Measurements from ENCODE around the gene RIPOR2.

Gene RIPOR2, protein sequence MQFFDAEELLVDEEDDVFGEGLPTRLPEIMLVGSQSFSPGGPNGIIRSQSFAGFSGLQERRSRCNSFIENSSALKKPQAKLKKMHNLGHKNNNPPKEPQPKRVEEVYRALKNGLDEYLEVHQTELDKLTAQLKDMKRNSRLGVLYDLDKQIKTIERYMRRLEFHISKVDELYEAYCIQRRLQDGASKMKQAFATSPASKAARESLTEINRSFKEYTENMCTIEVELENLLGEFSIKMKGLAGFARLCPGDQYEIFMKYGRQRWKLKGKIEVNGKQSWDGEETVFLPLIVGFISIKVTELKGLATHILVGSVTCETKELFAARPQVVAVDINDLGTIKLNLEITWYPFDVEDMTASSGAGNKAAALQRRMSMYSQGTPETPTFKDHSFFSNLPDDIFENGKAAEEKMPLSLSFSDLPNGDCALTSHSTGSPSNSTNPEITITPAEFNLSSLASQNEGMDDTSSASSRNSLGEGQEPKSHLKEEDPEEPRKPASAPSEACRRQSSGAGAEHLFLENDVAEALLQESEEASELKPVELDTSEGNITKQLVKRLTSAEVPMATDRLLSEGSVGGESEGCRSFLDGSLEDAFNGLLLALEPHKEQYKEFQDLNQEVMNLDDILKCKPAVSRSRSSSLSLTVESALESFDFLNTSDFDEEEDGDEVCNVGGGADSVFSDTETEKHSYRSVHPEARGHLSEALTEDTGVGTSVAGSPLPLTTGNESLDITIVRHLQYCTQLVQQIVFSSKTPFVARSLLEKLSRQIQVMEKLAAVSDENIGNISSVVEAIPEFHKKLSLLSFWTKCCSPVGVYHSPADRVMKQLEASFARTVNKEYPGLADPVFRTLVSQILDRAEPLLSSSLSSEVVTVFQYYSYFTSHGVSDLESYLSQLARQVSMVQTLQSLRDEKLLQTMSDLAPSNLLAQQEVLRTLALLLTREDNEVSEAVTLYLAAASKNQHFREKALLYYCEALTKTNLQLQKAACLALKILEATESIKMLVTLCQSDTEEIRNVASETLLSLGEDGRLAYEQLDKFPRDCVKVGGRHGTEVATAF

DNA sequence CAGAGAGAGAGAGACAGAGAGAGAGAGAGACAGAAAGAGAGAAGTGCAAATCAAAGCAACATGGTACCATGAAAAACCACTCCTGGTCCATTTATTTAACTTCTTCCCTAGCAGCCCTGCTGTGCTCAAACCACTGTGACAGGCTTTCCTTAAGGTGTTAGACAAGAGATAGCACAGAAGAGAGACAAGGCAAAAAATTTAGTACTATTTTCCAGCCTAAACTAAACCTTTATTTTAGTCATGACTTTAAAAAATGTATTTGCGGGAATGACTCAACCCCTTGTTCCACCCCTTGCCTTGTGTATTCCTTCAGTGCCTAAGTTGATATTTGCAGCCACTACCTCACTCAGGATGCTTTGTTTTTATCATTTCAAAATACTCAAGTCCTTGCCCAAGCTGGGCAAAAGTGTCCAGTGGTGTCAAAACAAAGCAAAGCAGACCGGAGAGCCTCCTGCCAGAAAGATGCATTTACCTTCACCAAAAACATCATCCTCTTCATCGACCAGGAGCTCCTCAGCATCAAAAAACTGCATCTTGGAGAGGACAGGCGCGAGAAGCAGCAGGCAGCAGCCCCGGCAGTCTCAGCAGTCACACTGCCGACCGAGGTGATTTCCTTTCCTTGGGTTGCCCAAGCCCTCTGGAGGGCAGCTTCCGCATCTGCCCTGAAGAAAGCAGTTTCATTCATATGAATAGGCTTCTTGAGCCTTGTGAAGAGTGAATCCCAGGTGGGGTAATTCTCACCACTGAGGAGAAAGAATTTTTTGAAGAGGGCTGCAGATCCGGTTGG lies at the start of gene RIPOR2:
RIPOR2 (minus strand) TSS at position 595 of the 787 bp plus-strand sequence; CDS start at position 533, 62 bp downstream.
- peak; percentile 86 for DNase-seq (ENCODE audit: low spot score)

DNA sequence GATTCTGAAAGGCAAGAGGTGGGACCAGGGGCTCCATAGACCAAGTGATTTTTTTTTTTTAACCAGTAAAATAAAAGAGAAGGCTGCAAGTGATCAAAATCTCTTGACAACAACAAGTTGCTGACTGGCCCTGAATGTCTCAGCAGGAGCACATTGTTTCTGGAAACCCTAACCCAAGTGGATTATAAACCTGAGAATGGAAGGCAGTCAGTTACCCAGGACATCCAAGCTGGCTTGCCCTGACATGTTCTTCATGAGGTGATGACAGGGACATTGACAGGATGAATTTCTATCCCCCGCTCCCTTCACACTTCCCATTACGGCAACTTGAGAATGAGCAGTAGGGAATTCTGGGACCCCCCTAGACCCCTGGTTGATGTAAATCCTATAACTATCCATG lies 49.6 kb upstream of the RIPOR2 start:
- DNase-seq (ENCODE audit: low spot score) = no peak

DNA sequence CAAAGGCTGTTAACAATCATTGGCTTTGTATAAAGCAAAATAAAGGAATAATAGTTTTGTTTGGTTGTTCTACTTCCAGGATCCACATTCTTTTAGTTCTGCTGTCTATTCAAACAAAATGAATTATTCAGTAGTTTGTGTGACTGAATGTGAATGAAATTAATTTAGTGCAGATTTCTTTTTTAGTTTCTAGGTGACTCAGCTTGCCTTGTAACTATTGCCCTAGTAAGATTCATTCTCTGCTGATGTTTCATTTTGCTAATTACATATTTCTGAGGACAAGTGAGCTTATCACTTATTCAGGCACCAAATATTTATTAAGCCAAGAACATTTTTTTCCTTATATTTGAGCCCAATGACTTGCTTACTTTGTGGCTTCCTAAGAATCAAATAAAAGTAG lies 46.5 kb upstream of the RIPOR2 start:
- no peak for DNase-seq (ENCODE audit: low spot score)

DNA sequence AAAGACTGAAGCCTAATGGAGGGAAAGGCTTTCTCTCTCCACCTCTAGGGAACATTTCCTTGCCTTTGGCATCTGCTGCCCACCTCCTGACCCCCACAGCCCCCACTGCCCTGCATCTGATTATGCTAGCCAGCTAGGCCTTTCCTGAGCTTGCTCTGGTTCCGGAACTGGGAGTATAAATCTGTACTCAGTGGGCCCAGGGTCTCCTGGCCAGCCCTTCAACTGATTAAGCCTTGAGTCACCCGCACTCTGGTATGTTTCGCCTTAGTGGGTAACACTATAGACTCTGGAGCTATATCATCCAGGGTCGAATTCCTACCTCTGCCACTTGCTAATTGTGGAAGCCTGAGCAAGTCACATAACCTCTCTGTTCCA lies 45.6 kb upstream of the RIPOR2 start:
- DNase-seq (ENCODE audit: low spot score) = no peak

DNA sequence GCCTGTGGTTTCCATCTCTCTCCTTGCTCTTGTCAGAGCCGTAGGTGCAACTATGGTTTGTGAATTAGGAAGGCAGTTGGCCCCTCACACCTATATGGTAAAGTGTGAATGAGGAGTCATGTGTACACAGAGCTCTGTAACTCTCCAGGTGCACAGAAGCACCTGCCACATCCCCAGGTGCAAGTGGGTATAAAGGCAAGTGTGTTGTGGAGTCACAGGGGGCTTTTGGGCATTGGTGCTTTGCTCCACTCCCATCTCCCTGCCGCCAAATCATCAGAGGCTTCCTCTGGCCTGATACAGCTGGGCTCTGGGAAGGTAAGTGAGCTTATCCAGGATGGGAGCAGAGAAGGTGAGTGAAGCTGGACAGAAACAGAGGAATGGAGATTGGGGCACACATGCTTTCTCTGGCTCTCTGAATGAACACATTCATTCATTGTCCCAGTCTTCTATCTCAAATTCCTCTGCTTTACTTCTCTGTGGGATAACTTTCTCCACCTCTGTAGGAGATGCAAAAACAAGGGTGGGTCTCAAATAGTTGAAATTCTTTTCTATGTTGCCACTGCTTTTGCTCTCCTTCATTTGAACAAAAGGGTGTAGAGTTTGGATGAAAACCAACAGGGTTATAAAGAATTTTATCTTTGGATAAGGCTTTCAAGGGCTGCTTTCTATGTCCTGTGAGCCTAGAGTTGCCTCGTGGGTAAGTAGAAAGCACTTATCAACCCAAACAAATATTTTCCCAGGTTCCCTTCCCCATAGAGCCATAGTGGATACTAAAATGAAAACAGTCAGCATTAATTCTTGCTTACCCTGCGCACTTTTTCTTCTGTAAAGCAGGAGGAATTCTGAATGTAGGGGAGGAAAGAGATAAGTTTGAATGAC lies 45.0 kb upstream of the RIPOR2 start:
- no peak for DNase-seq (ENCODE audit: low spot score)

GRCh38 chr6:24979176-24979575 lies 43.4 kb upstream of the RIPOR2 start:
- no peak for DNase-seq (ENCODE audit: low spot score)

- peak; percentile 84 for DNase-seq (ENCODE audit: low spot score)
These were observed 38.7 kb upstream of the RIPOR2 start for GRCh38 chr6:24974182-24975171.

DNA sequence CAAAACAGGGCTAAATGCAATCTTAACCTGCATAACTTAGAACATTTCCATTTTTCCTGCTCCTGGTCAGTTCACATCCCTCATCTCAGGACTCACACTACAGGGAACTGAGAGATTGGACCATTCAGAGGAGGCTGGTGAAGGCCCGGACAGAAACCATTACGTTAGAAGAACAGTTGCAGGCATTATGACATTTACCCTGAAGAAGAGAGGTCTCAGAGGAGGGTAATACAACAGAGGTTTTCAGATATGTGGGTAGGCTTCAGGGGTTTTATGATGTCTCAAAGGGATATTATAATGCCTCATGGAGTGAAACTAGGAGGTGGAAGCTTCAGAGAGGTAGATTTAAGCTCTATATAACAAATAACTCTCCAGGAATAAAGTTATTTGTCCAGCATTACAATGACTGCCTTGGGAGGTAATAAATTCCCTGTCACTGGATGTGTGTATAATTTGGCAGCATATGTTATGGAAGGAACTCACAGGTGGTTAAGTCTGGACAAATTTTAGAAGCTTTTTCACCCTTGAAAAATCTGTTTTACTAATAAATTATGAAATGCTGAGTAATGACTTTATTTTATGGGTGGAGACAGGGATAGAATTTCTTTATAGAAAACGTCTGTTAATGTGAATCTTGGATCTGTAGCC lies 36.7 kb upstream of the RIPOR2 start:
- no peak for DNase-seq (ENCODE audit: low spot score)

DNA sequence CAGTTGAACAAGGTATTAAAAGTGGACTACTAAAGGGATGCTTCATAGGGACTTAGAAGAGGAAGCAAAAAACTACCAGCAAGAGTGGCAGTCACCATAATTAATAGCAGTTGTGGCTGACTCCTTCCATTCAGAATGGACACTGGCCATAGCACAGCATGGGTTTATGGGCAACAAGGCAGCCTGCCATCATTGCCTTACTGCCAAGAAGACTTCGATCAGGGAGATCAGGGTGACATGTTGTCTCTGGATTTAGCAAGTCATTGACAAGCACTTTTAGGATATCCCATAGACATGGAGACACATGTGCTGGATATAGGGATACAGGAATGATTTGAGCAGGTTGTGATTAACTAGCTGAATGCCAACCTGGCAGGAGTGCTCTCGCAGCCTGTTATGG lies 35.3 kb upstream of the RIPOR2 start:
- DNase-seq (ENCODE audit: low spot score) = no peak

DNA sequence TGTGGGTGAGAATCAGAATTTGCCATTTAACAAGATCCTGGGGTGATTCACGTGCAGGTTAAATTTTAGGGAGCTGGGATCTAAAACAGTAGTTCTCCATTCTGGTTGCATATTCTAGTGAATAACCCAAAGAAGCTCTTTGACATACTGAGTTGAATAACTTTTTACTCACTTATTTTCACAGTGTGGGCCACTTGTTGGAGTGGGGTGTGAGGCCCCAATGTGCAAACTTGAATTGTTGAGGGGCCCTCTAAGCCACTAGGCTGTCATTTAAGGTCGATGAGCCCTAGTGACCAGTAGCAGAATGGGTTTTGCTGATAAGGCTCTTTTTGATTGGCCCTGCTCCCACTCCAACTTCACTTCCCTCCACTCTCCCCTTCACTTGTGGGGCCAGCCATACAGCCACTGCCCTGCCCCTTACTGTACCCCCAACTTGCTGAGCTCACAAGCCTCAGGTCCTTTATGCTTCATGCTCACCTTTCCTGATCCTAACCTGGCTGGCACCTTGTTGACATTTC lies 33.6 kb upstream of the RIPOR2 start:
- DNase-seq (ENCODE audit: low spot score) = no peak

- no peak for DNase-seq (ENCODE audit: low spot score)
These were observed 33.0 kb upstream of the RIPOR2 start for GRCh38 chr6:24968783-24969182.

- DNase-seq (ENCODE audit: low spot score) = no peak
These were observed 31.5 kb upstream of the RIPOR2 start for GRCh38 chr6:24967211-24967610.

DNA sequence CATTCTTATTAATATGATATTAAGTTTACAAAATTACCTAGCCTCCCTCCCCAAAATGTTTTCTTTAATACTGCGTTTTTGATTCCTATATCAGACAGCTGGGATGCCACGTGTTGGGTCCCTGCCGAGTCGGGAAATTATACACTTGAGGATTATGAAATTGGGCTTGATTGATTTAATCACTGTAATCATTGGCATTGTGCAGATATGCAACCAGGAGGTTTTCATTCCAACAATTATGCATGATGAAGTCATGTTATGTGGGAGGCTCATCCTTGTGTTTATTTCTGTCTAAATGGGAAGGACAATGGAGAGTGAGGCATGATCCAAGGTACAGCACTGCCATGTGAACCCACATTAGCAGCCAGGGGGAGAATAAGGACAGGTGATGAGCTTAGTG lies 30.6 kb upstream of the RIPOR2 start:
- no peak for DNase-seq (ENCODE audit: low spot score)

DNA sequence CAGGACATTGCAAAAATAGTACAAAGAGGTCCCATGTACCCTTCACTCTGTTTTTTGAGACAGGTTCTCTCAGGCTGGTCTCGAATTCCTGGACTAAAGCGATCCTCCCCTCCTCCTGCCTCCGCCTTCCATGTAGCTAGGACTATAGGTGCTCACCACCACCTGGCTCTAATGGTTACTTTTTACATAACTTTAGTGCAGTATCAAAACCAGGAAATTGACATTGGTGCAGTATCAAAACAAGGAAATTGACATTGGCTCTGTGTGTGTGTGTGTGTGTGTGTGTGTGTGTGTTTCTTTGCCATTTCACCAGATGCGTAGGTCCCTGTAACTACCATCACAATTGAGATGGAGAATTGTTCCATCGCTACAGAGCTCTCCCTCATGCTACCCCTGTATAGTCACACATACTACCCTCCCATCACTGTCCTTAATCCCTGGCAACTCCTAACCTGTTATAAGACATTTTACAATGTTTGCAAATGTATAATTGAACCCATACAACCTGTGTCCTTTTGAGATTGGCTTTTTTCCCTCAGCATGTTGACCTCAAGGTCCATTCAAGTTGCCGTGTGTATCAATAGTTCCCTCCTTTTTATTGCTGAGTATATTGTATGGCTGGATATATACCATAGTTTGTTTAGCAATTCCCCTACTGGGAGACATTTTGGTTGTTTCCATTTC lies 28.3 kb upstream of the RIPOR2 start:
- DNase-seq (ENCODE audit: low spot score) = no peak

DNA sequence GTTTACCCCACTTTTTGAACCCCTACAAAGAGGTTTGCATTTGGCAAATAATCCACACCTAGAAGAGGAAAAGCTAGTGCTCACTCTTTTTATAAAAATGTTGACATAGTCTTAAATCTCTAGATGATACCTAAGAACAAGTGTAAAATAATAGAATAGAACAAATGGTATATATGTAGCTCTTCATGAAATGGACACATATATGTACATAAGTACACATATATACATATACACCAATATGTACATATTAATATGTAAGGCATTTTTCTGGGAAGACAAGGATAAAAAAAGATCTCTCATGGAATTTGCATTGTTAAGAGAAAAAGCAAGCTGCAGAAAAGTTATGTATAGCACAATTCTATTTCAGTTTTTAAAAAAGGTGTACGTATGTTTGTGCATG lies 27.6 kb upstream of the RIPOR2 start:
- no peak for DNase-seq (ENCODE audit: low spot score)

GRCh38 chr6:24961852-24962251 lies 26.1 kb upstream of the RIPOR2 start:
- no peak for DNase-seq (ENCODE audit: low spot score)

DNA sequence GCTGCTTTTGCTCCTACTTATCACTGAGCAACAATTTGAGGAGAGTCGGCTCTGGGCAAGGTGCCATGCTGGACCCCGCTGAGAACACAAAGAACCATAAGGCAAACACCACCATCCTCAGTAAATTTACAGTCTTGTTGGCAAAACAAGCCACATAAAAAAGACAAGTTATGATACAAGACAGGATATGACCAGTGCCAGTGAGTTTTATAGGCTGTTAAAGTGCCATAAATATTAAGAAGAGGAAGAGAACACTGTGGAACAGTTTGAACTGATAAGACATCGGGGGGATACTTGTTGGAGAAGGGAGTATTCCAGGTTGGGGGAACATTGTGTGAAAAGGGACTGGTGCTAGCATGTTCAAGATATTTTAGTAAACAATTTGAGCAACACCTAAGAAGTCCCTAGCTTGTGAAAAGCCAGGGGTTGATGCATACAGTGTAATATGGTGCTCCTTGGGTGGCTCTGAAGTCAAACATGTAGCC lies 25.3 kb upstream of the RIPOR2 start:
- no peak for DNase-seq (ENCODE audit: low spot score)

DNA sequence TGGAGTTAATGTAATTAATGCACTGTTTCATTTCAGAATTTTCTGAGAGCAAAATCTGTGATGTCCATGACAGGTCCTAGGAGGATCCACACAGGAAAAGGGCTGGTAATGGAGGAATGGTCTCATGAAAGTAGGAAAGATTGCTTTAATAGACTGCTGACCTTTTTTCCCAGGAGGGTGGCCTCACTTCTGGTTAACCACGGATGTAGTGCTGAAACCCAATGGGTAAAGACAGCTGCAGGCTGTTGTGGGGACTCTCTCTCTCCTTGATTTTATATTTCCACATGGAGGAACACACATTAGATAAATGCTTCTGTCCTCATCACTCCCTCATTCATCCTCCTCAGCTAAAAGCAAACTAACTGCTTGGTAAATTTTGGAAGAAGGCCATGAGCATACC lies 23.6 kb upstream of the RIPOR2 start:
- no peak for DNase-seq (ENCODE audit: low spot score)
